ENCODE measurements around the gene IL6ST.

GRCh38 chr5:55935371-55935770 lies 59.4 kb downstream of the IL6ST start:
- TF ChIP-seq, protein P1, sequence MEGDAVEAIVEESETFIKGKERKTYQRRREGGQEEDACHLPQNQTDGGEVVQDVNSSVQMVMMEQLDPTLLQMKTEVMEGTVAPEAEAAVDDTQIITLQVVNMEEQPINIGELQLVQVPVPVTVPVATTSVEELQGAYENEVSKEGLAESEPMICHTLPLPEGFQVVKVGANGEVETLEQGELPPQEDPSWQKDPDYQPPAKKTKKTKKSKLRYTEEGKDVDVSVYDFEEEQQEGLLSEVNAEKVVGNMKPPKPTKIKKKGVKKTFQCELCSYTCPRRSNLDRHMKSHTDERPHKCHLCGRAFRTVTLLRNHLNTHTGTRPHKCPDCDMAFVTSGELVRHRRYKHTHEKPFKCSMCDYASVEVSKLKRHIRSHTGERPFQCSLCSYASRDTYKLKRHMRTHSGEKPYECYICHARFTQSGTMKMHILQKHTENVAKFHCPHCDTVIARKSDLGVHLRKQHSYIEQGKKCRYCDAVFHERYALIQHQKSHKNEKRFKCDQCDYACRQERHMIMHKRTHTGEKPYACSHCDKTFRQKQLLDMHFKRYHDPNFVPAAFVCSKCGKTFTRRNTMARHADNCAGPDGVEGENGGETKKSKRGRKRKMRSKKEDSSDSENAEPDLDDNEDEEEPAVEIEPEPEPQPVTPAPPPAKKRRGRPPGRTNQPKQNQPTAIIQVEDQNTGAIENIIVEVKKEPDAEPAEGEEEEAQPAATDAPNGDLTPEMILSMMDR (IDR thresholded peaks at IDR 0.05) = no peak
- no peak for TF ChIP-seq POLR2A (IDR thresholded peaks at IDR 0.05)
